GM12874 (cell line): ENCODE measurements around the gene TSPAN17.

ENCODE experiments used
- TF ChIP-seq, protein P1 (sequence below): IDR thresholded peaks from 2 replicates; pipeline ENCODE4 v1.5.1; 2011; ENCODE audit warnings: low read depth, mild to moderate bottlenecking, control low read depth, low read length, moderate library complexity; ENCODE audit not compliant: insufficient read depth

The TSPAN17 gene

DNA sequence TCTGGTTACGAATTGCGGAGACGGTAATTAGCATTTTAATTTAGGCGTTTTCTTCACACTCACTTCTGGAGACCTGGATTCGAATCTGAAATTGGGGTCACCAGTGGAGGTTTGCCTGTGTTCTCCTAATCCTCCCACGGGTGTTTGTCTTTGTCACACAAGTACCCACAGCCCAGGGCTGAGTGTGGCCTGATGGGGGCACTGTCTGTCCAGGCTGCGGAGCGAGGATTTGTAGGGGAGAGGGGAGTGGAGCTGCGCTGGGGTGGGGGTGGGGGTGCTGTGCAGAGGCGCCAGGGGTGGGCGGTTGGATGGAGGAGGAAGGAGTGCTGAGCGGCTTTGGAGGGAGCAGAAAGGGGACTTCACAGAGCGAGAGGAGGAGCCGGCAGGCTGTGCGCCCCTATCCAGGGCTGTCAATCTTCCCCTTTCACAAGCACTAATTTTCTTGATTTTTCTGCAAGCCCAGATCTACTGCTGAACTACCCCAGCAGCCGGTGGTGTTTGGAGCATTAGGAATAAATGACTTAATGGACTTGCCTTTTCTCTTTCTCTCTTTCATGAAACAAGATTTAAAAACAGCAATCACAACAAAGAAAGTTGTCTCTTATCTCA lies 53.1 kb downstream of the TSPAN17 start:
- TF ChIP-seq, protein P1, sequence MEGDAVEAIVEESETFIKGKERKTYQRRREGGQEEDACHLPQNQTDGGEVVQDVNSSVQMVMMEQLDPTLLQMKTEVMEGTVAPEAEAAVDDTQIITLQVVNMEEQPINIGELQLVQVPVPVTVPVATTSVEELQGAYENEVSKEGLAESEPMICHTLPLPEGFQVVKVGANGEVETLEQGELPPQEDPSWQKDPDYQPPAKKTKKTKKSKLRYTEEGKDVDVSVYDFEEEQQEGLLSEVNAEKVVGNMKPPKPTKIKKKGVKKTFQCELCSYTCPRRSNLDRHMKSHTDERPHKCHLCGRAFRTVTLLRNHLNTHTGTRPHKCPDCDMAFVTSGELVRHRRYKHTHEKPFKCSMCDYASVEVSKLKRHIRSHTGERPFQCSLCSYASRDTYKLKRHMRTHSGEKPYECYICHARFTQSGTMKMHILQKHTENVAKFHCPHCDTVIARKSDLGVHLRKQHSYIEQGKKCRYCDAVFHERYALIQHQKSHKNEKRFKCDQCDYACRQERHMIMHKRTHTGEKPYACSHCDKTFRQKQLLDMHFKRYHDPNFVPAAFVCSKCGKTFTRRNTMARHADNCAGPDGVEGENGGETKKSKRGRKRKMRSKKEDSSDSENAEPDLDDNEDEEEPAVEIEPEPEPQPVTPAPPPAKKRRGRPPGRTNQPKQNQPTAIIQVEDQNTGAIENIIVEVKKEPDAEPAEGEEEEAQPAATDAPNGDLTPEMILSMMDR: peak; percentile 34; the same call in 1 of the 2 replicates

DNA sequence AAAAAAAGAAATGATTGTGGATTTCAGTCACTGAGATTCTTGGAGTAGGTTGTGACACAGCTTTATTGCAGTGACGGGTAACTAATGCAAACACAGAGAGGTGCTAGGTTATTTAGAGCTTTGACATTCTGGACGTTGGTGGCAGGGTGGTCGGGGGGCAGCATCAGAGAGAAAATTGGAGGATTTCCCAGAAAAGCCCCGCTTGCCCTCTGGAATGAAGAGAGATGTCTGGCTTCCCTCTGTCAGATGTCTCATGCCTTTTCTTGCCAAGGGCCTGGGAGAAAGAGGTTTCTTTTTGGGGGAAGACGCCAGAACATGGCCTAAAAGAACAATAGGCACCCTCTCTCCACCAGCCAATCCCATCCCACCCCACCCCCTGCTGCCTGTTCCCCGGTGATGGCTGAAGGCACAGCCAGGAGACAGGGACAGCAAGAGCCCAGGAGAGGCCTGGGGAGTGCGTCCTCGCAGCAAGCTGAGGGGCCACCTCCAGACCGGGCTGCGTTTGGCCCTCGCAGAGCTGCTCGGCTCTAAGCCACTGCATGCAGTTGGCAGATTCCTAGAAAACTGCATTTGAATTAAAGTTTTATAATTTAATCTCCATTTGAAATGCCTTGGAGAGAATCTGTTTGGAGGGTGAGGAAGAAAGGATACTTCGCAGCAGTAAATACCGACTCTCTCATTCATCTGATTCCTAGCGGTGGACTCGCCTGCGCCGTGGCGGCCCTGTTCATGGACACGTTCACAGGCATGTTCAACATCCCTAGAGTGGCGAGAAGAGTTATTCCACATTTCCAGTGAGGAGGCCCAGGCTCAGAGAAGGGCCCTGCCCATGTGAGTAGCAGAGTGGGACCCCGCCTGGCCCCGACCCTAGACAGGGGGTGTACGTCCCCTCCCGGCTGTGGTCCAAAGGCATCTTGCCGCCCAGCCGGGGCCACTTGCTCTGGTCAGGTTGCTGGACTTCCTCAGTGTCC lies 55.7 kb downstream of the TSPAN17 start:
- TF ChIP-seq, protein P1: no peak

DNA sequence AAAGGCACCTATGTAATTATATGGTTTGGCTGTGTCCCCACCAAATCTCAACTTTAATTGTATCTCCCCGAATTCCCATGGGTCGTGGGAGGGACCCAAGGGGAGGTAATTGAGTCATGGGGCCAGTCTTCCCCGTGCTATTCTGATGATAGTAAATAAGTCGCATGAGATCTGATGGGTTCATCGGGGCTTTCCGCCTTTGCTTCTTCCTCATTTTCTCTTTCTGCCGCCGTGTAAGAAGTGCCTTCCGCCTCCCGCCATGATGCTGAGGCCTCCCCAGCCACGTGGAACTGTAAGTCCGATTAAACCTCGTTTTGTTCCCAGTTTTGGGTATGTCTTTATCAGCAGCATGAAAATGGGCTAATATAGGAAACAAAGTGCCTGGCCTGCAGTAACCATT lies 56.6 kb downstream of the TSPAN17 start:
- TF ChIP-seq, protein P1: no peak

DNA sequence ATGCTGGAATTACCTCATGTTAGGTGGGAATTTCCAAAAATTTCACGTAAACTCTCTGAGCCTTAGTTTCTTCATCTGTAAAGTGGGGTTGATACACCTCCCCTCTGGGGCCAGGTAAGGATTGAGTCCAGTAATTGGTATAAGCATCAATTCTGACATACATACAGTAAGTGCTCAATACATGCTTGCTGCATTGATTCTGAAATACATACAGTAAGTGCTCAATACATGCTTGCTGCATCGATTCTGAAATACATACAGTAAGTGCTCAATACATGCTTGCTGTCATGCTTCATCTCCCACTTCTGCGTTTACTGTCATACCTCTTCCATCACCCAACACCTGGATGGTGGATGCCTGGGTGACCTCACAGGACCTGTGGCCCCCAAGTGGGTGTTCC lies 57.1 kb downstream of the TSPAN17 start:
- TF ChIP-seq, protein P1: no peak

DNA sequence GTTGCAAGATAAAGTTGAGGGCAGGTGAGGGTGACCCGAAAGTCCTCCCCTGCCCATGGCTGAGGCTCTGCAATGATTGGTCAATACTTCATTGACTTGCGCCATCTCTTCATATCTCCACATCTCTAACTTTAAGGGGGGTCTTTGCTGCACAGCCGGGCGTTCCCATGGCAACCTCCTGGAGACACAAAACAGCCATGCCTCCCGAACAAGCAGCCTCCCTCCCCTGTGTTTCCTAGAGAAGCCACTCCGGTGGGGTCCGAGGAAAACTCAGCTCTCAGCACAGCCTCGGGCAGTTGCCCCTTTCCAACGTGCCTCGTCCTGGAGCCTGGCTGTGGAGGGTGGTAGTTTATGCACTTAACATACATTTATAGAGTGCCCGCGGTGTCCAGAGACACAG lies 57.5 kb downstream of the TSPAN17 start:
- TF ChIP-seq, protein P1: no peak
